ENCODE data around the gene HS3ST5. TPM values are rescaled to one million over a fixed set of nuclear protein-coding genes. Genes with fewer than 3 reads are reported as not detected.

Gene HS3ST5
- total RNA-seq, 1 experiment from 2014 or later = not detected

GRCh38 chr6:114210467-114210866 is 132.4 kb downstream of the HS3ST5 start:
- H3K4me1 ChIP-seq (ENCODE audit: control insufficient read depth in 1 of 2, insufficient read depth in 2 of 2, low read length in 2 of 2) = no peaks in the 10 kb centered on the region
- H4K20me1 ChIP-seq (ENCODE audit: insufficient read depth) = no peaks in the 10 kb centered on the region
- no peaks in the 10 kb centered on the region for H3K9me2 ChIP-seq (ENCODE audit: insufficient read depth)
- H3K4me2 ChIP-seq (ENCODE audit: low read length) = no peak overlapping the region
- DNase-seq (ENCODE audit: low read depth, low spot score) = no peak
- TF ChIP-seq ZNF274 (IDR thresholded peaks at IDR 0.05; ENCODE audit: low read depth, low read length) (no peak), EGR1 (IDR thresholded peaks at IDR 0.05; ENCODE audit: low read depth) (no peak), YY1 (IDR thresholded peaks at IDR 0.05; ENCODE audit: extremely low read depth, insufficient replicate concordance, low read depth, low read length) (no peak)
- no peaks in the 10 kb centered on the region for H3K79me2 ChIP-seq (ENCODE audit: insufficient read depth, low read length)
- H3K9ac ChIP-seq (ENCODE audit: low read length) = no peak overlapping the region
- H3K27me3 ChIP-seq (ENCODE audit: insufficient read depth, low read length) = peaks cover 6% of the 10 kb centered on the region; the same call in 1 of the 2 replicates
- intact Hi-C loops (cut with micrococcal nuclease) = no loop called here
- H2AFZ ChIP-seq (ENCODE audit: low read depth, low read length, poor library complexity, severe bottlenecking) = no peak overlapping the region
- CTCF ChIA-PET = no interaction called here
- no peak overlapping the region for H3K27ac ChIP-seq (ENCODE audit: low read depth, low read length)
- no peaks in the 10 kb centered on the region for H3K9me3 ChIP-seq (ENCODE audit: control insufficient read depth in 1 of 2, insufficient read depth in 1 of 2, low read depth in 1 of 2, low read length in 2 of 2)
- BruUV-seq (replicated peaks) = no TSS peak
- no peak for ATAC-seq
- H3K36me3 ChIP-seq (ENCODE audit: control insufficient read depth in 1 of 2, insufficient read depth in 2 of 2, low read length in 2 of 2) = no peaks in the 10 kb centered on the region
- no peak overlapping the region for H3K4me3 ChIP-seq (replicated peaks in 1 of 2; ENCODE audit: low read depth in 1 of 2, low read length in 2 of 2)
- POLR2A ChIA-PET = no interaction called here
- RAD21 ChIA-PET (ENCODE audit: low non-redundant PET in 1 of 2, low total read pairs in 2 of 2, uncharacterized antibody in 2 of 2, unreplicated experiment in 2 of 2) = no interaction called here

DNA sequence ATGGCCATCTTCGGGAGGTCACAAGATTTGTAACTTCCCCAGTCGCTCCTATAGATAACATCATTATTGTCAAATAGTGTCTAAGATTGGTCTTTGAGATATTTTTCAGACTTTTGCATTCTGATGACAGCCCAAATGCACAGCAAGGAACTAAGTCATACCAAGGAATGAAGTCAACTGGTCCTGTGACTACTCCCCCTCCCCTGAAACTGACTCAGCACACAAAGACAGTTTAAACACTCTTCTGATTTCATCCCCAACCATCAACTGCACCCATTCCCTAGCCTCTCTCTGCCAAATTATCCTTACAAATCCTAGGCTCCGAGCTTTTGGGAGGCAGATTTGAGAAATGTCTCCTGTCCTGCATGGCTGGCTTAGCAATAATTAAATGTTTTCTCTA is 139.4 kb downstream of the HS3ST5 start:
- ChIA-PET POLR2A (no interaction called here), RAD21 (ENCODE audit: low non-redundant PET in 1 of 2, low total read pairs in 2 of 2, uncharacterized antibody in 2 of 2, unreplicated experiment in 2 of 2) (no interaction called here), CTCF (no interaction called here)
- ATAC-seq (no peak), DNase-seq (ENCODE audit: low read depth, low spot score) (no peak)
- H3K4me2 ChIP-seq (ENCODE audit: low read length) = no peak overlapping the region
- no peak overlapping the region for H2AFZ ChIP-seq (ENCODE audit: low read depth, low read length, poor library complexity, severe bottlenecking)
- H4K20me1 ChIP-seq (ENCODE audit: insufficient read depth) = no peaks in the 10 kb centered on the region
- no peak overlapping the region for H3K9ac ChIP-seq (ENCODE audit: low read length)
- no peaks in the 10 kb centered on the region for H3K9me3 ChIP-seq (ENCODE audit: control insufficient read depth in 1 of 2, insufficient read depth in 1 of 2, low read depth in 1 of 2, low read length in 2 of 2)
- H3K9me2 ChIP-seq (ENCODE audit: insufficient read depth) = no peaks in the 10 kb centered on the region
- no peak overlapping the region for H3K4me3 ChIP-seq (replicated peaks in 1 of 2; ENCODE audit: low read depth in 1 of 2, low read length in 2 of 2)
- H3K79me2 ChIP-seq (ENCODE audit: insufficient read depth, low read length) = no peaks in the 10 kb centered on the region
- intact Hi-C loops (cut with micrococcal nuclease) = no loop called here
- H3K27me3 ChIP-seq (ENCODE audit: insufficient read depth, low read length) = peaks cover 19% of the 10 kb centered on the region; the same call in 1 of the 2 replicates
- H3K27ac ChIP-seq (ENCODE audit: low read depth, low read length) = no peak overlapping the region
- BruUV-seq (replicated peaks) = no TSS peak
- H3K36me3 ChIP-seq (ENCODE audit: control insufficient read depth in 1 of 2, insufficient read depth in 2 of 2, low read length in 2 of 2) = no peaks in the 10 kb centered on the region
- TF ChIP-seq SRF (IDR thresholded peaks at IDR 0.05; ENCODE audit: low read depth) (no peak), EGR1 (IDR thresholded peaks at IDR 0.05; ENCODE audit: low read depth) (no peak), ZFX (IDR thresholded peaks at IDR 0.05) (no peak), SP1 (IDR thresholded peaks at IDR 0.05; ENCODE audit: low read depth) (no peak), CBX3 (IDR thresholded peaks at IDR 0.05; ENCODE audit: low read depth) (no peak), CEBPB (IDR thresholded peaks at IDR 0.05; ENCODE audit: low read depth) (no peak), FOSL1 (IDR thresholded peaks at IDR 0.05; ENCODE audit: low read depth) (no peak), YY1 (IDR thresholded peaks at IDR 0.05; ENCODE audit: extremely low read depth, insufficient replicate concordance, low read depth, low read length) (no peak), ZBTB33 (IDR thresholded peaks at IDR 0.05; ENCODE audit: extremely low read depth, insufficient replicate concordance, low read length) (no peak), TCF7L2 (IDR thresholded peaks at IDR 0.05; ENCODE audit: borderline replicate concordance, extremely low read depth, insufficient read depth, insufficient read length) (no peak), SIN3A (IDR thresholded peaks at IDR 0.05; ENCODE audit: low read depth) (no peak)
- TF ChIP-seq, protein P1, sequence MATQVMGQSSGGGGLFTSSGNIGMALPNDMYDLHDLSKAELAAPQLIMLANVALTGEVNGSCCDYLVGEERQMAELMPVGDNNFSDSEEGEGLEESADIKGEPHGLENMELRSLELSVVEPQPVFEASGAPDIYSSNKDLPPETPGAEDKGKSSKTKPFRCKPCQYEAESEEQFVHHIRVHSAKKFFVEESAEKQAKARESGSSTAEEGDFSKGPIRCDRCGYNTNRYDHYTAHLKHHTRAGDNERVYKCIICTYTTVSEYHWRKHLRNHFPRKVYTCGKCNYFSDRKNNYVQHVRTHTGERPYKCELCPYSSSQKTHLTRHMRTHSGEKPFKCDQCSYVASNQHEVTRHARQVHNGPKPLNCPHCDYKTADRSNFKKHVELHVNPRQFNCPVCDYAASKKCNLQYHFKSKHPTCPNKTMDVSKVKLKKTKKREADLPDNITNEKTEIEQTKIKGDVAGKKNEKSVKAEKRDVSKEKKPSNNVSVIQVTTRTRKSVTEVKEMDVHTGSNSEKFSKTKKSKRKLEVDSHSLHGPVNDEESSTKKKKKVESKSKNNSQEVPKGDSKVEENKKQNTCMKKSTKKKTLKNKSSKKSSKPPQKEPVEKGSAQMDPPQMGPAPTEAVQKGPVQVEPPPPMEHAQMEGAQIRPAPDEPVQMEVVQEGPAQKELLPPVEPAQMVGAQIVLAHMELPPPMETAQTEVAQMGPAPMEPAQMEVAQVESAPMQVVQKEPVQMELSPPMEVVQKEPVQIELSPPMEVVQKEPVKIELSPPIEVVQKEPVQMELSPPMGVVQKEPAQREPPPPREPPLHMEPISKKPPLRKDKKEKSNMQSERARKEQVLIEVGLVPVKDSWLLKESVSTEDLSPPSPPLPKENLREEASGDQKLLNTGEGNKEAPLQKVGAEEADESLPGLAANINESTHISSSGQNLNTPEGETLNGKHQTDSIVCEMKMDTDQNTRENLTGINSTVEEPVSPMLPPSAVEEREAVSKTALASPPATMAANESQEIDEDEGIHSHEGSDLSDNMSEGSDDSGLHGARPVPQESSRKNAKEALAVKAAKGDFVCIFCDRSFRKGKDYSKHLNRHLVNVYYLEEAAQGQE (IDR thresholded peaks at IDR 0.05; ENCODE audit: low read depth) = no peak
- no peaks in the 10 kb centered on the region for H3K4me1 ChIP-seq (ENCODE audit: control insufficient read depth in 1 of 2, insufficient read depth in 2 of 2, low read length in 2 of 2)

Data from HCT116 (cell line).